ENCODE results near the gene PRKN.

Gene PRKN

DNA sequence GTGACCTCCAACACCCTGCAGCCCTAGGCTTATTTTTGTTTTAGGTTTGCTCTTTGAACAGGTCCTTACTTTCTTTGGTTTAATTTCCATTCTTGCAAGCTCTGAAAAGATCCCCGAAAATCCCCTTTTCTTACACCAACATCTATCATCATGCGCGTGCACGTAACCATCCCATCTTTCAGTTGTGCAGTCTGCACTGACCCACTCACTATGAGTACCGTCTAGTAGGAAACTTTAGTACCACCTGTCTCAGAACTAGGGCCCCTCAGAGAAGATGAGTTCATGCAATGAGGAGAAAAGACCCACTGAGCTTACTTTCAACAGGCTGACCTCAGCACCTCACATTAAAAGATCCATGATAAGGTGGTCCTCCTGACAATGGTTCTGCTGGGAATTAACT, 1333.1 kb downstream of the PRKN start:
- in situ Hi-C loops (cut with HindIII; ENCODE audit: low sequenced_read_pairs), result no loop called here
- no peak for DNase-seq (ENCODE audit: low read depth, low spot score)
- no peak overlapping the region for H3K4me3 ChIP-seq (ENCODE audit: low read depth, low read length)
- TF ChIP-seq, protein P1, sequence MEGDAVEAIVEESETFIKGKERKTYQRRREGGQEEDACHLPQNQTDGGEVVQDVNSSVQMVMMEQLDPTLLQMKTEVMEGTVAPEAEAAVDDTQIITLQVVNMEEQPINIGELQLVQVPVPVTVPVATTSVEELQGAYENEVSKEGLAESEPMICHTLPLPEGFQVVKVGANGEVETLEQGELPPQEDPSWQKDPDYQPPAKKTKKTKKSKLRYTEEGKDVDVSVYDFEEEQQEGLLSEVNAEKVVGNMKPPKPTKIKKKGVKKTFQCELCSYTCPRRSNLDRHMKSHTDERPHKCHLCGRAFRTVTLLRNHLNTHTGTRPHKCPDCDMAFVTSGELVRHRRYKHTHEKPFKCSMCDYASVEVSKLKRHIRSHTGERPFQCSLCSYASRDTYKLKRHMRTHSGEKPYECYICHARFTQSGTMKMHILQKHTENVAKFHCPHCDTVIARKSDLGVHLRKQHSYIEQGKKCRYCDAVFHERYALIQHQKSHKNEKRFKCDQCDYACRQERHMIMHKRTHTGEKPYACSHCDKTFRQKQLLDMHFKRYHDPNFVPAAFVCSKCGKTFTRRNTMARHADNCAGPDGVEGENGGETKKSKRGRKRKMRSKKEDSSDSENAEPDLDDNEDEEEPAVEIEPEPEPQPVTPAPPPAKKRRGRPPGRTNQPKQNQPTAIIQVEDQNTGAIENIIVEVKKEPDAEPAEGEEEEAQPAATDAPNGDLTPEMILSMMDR (IDR thresholded peaks at IDR 0.05; ENCODE audit: low read depth, low read length), result no peak

DNA sequence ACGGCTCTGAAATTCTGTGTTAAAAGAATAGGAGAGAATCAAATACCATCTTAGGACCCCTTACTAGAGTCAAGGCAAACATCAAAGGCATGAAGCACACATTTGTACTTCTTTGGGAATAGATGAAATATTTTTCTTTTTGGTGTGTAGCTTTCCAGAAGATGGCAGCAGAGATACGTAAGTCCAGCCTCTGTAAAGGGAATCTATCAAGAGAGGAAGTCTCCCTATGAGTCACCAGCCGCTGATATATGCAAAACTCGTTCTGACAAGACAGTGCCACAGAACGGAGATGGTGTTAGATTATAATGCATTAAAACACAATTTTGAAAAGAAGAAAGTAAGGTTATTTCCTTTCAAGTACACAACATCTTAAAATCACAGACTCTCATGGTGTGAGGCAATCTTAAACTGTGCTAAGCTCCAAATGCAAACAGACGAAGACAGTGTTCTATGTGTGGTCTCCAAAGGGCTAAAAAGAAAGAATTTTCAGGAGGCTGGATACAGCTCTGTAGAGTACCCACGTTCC, 1333.7 kb downstream of the PRKN start:
- in situ Hi-C loops (cut with HindIII; ENCODE audit: low sequenced_read_pairs), result no loop called here

DNA sequence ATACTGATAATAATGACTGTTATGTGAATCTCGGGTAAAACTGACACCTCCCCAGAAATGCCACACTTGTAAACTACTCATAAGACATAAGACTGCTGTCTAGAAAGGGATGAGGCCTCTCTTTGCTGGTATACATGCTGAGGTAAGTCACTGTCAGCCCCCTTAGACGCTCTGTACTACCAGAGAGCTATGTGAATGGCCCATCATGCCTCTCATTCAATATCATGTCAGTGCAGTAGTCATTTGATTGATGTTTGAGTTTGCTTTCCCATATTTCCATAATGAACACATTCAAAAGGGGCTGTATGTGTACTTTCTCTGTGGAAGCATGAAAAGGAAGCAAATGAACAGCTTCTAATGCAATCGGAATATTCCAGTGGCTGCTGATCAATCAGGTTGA, 1334.3 kb downstream of the PRKN start:
- in situ Hi-C loops (cut with HindIII; ENCODE audit: low sequenced_read_pairs), result no loop called here
- no peak for DNase-seq (ENCODE audit: low read depth, low spot score)
- H3K4me3 ChIP-seq (ENCODE audit: low read depth, low read length), result no peak overlapping the region
- TF ChIP-seq, protein P1 (IDR thresholded peaks at IDR 0.05; ENCODE audit: low read depth, low read length), result no peak

More for the DNA sequence above, 1333.7 kb downstream of the PRKN start:
- peak; percentile 91 for DNase-seq (ENCODE audit: low read depth, low spot score)
- TF ChIP-seq, protein P1 (IDR thresholded peaks at IDR 0.05; ENCODE audit: low read depth, low read length), result peak; percentile 54
- no peak overlapping the region for H3K4me3 ChIP-seq (ENCODE audit: low read depth, low read length)

DNA sequence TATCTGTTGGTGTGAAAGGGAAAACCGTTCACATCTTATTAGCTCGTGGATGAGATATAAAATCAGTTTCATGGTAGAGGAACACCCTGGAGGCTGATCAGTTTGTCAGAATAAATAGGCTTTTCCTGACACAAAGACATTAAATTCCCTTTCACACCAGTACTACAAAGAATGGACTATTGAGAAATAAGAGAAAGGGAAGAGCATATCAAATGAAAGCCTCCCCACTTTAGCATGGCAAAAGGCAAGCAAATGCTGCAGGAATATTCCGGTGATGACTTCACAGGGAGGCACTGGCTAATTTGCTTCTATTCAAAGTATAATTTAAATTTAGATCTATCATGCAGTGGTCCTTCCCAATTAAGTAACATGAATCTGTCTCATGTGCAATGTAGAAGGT, 1337.8 kb downstream of the PRKN start:
- TF ChIP-seq, protein P1 (IDR thresholded peaks at IDR 0.05; ENCODE audit: low read depth, low read length), result no peak
- DNase-seq (ENCODE audit: low read depth, low spot score), result no peak
- in situ Hi-C loops (cut with HindIII; ENCODE audit: low sequenced_read_pairs), result no loop called here
- no peak overlapping the region for H3K4me3 ChIP-seq (ENCODE audit: low read depth, low read length)

DNA sequence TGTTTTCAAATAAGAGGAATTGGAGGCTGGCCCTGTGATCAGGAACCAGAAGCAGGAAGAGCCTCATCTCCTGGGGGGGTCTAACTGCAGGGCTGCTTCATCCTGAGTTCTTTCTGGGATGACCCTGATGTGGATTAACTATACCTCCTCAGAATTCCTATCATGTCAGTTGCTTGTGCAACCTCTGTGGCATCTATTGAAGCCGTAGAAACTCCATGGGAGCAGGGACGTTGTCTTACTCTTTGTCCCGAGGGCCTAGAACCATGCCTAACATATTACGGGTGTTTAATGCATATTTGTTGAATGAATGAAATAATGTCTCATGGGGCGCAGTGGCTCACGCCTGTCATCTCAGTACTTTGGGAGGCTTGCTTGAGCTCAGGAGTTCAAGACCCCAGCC, 1343.6 kb downstream of the PRKN start:
- in situ Hi-C loops (cut with HindIII; ENCODE audit: low sequenced_read_pairs), result no loop called here
- no peak overlapping the region for H3K4me3 ChIP-seq (ENCODE audit: low read depth, low read length)
- TF ChIP-seq, protein P1 (IDR thresholded peaks at IDR 0.05; ENCODE audit: low read depth, low read length), result no peak
- DNase-seq (ENCODE audit: low read depth, low spot score), result no peak

DNA sequence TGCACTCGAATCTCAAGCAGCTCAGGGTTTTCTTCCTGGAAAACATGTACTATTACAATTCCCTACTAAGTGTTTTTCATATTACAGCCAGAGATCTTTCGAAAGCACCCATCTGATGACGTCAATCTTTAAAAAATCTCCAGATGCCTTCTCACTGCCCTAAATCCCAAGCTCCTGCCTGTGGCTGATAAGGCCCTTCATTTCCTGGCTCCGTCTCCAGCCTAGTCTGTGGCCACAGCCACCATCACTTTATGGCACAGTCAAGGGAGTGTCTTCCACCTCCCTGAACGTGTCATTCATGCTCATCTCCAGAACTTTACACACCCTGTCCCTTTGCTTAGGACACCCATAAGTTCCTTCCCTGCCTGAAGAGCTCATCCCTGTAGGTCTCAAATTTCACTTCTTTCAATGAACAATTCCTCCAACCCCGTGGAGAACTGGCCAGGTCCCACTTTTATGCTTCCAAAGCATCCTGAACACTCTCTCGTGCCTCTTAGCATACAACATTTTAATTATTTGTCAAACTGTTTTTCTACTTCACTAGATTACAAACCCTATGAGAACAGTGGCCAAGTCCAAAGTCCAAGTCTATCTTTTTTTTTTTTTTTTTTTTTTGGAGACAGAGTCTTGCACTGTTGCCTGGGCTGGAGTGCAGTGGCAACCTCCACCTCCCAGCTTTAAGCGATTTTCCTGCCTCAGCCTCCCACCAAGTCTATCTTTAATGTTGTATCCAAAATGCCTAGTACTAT, 1347.6 kb downstream of the PRKN start:
- H3K4me3 ChIP-seq (ENCODE audit: low read depth, low read length), result no peak overlapping the region
- DNase-seq (ENCODE audit: low read depth, low spot score), result no peak
- in situ Hi-C loops (cut with HindIII; ENCODE audit: low sequenced_read_pairs), result no loop called here

More for the DNA sequence above, 1347.6 kb downstream of the PRKN start:
- TF ChIP-seq, protein P1 (IDR thresholded peaks at IDR 0.05; ENCODE audit: low read depth, low read length), result no peak

Data from astrocyte of the spinal cord (primary cell).